H1 (cell line): ENCODE results near the gene ZPR1.

Experiments
- CTCF ChIP-seq, 3 experiments: IDR thresholded peaks; 1 replicate in 2 of 3; 2 replicates in 1 of 3; pipeline versions ENCODE4 v1.5.1 to v1.6.1; 2011; ENCODE audit warnings: low read length in 3 of 3, mild to moderate bottlenecking in 3 of 3, inconsistent platforms in 2 of 3, low read depth in 1 of 3, moderate library complexity in 1 of 3; ENCODE audit not compliant: insufficient read depth in 1 of 3; ENCODE audit errors: control extremely low read depth in 1 of 3
- POLR2A ChIP-seq, 2 experiments: IDR thresholded peaks; 1 replicate in 1 of 2; 2 replicates in 1 of 2; pipeline ENCODE4 v1.6.1; 2011; ENCODE audit warnings: low read depth in 2 of 2, low read length in 2 of 2, mild to moderate bottlenecking in 2 of 2; ENCODE audit errors: control extremely low read depth in 1 of 2

GRCh38 chr11:116742104-116742503, 45.7 kb downstream of the ZPR1 start:
- TF ChIP-seq CTCF (IDR thresholded peaks at IDR 0.05; ENCODE audit: control extremely low read depth in 1 of 3, insufficient read depth in 1 of 3, low read depth in 1 of 3, low read length in 3 of 3) (no peak), POLR2A (IDR thresholded peaks at IDR 0.05; ENCODE audit: control extremely low read depth in 1 of 2, low read depth in 2 of 2, low read length in 2 of 2) (no peak)
